Measurements from ENCODE around the gene HCRT.
"Not testable (repeated sequence)": the region's sequence is repeated elsewhere in the genome, so short reads cannot be mapped to it uniquely, and the experiment has no call there.

HCRT gene, protein sequence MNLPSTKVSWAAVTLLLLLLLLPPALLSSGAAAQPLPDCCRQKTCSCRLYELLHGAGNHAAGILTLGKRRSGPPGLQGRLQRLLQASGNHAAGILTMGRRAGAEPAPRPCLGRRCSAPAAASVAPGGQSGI

DNA sequence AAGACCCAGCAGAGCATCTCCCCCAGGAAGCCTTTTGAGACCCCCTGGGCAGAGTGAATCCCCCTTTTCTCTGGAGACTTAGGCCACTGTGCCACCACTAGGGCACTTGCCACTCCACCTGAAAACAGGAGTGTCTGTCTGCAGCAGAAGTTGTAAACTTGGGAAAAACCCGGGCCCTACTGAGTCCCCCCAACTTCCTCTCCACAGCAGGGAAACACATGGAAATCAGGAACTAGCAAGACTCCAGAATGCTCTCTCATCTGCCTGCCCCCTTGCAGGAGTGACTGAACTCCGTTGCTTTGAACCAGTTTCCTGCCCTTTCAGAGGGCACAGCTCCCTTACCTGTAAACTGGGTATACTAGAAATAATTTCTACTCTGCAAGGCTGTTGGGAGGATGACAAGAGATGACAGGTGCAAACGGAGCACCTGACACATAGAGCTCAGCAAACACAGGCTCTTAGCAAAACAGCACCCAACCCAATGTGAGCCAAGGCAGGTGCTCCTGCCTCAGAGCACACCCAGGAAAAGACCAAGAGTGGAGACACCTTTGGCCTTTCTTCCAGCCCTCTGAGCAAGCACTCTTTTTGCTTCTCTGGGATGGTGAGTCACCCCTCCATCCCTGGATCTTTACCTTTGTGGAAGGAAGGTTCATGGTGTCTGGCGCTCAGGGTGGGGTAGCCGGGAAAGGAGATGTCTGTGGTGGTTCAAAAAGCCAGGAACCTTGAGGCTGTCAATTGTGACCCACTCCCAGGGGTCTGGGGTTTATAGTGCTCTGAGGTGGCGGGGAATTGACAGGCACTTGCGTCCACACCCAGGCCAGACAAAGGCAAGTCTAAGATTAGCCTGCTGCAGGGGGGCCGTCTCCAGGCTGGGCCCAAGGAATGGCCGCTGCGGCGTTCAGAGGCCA lies at the start of gene HCRT:
Gene HCRT (minus strand): TSS at position 740 of the 908 bp plus-strand sequence. CDS start 87 bp downstream, at position 653.
- H3K27me3 ChIP-seq (replicated peaks; ENCODE audit: control insufficient read depth, insufficient read depth, low read length) = peaks cover 19% of the 10 kb centered on the region
- DNase-seq (ENCODE audit: low read depth) = no peak
- no peaks in the 10 kb centered on the region for H3K9me3 ChIP-seq (ENCODE audit: control insufficient read depth, low read length)
- H3K4me1 ChIP-seq (ENCODE audit: control insufficient read depth, insufficient read depth, low read length) = peaks cover 24% of the 10 kb centered on the region
- no peaks in the 10 kb centered on the region for H3K36me3 ChIP-seq (ENCODE audit: control insufficient read depth, insufficient read depth, low read length, severe bottlenecking)
- H3K4me3 ChIP-seq (ENCODE audit: low read length) = peak within 1 kb of the TSS; percentile 82
- peak within 1 kb of the TSS; percentile 90 for H3K9ac ChIP-seq (ENCODE audit: low read length)

DNA sequence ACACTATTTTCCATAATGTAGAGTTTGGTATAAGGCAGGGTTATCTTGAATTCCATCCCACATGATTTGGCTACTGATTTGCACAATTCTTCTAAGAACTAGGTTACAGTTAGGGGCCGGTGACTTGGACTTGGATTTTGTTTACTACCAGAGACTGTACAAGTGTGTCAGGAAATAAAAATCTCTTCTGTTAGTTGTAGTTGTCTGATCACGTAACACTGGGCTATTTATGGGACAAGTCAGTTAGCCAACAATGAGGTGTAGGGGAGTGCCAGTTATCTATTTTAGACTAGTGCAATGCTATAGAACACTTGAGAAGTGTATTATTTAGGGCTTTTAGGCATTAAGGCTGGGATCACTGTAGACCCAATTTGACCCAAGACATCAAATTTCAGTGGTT lies 48.7 kb upstream of the HCRT start:
- Histone ChIP-seq H3K27me3 (replicated peaks; ENCODE audit: control insufficient read depth, insufficient read depth, low read length) (no peaks in the 10 kb centered on the region), H3K9ac (ENCODE audit: low read length) (no peak overlapping the region), H3K4me3 (ENCODE audit: low read length) (no peak overlapping the region), H3K36me3 (ENCODE audit: control insufficient read depth, insufficient read depth, low read length, severe bottlenecking) (no peaks in the 10 kb centered on the region), H3K4me1 (ENCODE audit: control insufficient read depth, insufficient read depth, low read length) (peaks cover 11% of the 10 kb centered on the region), H3K9me3 (ENCODE audit: control insufficient read depth, low read length) (no peaks in the 10 kb centered on the region)
- DNase-seq (ENCODE audit: low read depth) = no peak

GRCh38 chr17:42233156-42233555 lies 47.9 kb upstream of the HCRT start:
- Histone ChIP-seq H3K9ac (ENCODE audit: low read length) (no peak overlapping the region), H3K9me3 (ENCODE audit: control insufficient read depth, low read length) (no peaks in the 10 kb centered on the region), H3K27me3 (replicated peaks; ENCODE audit: control insufficient read depth, insufficient read depth, low read length) (no peaks in the 10 kb centered on the region), H3K4me1 (ENCODE audit: control insufficient read depth, insufficient read depth, low read length) (peaks cover 16% of the 10 kb centered on the region), H3K4me3 (ENCODE audit: low read length) (no peak overlapping the region), H3K36me3 (ENCODE audit: control insufficient read depth, insufficient read depth, low read length, severe bottlenecking) (no peaks in the 10 kb centered on the region)
- peak; percentile 50 for DNase-seq (ENCODE audit: low read depth)

DNA sequence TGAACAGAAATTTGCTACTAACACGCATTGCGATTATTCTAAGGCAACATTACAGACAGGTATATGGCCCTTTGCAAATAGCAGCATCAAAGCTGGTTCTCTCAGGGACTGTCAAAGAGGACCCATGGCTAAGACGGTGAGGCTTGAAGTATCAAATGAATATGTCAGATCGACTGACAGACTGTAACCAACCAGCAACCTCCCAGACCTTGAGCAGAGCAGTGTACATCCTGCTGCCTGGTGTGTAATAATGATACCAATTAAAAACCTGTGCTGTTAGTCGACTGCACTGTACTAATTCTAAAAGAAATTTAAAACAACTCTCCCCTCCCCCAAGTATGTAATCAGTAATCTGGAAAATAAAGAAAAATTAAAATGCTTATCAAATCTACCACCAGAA lies 45.0 kb upstream of the HCRT start:
- Histone ChIP-seq H3K9me3 (ENCODE audit: control insufficient read depth, low read length) (no peaks in the 10 kb centered on the region), H3K4me3 (ENCODE audit: low read length) (no peak overlapping the region), H3K27me3 (replicated peaks; ENCODE audit: control insufficient read depth, insufficient read depth, low read length) (no peaks in the 10 kb centered on the region), H3K36me3 (ENCODE audit: control insufficient read depth, insufficient read depth, low read length, severe bottlenecking) (no peaks in the 10 kb centered on the region), H3K4me1 (ENCODE audit: control insufficient read depth, insufficient read depth, low read length) (peaks cover 21% of the 10 kb centered on the region), H3K9ac (ENCODE audit: low read length) (no peak overlapping the region)
- DNase-seq (ENCODE audit: low read depth) = no peak

- peaks cover 16% of the 10 kb centered on the region for H3K36me3 ChIP-seq (ENCODE audit: control insufficient read depth, insufficient read depth, low read length, severe bottlenecking)
- H3K9me3 ChIP-seq (ENCODE audit: control insufficient read depth, low read length) = no peaks in the 10 kb centered on the region
- H3K27me3 ChIP-seq (replicated peaks; ENCODE audit: control insufficient read depth, insufficient read depth, low read length) = no peaks in the 10 kb centered on the region
- no peak for DNase-seq (ENCODE audit: low read depth)
- H3K9ac ChIP-seq (ENCODE audit: low read length) = no peak overlapping the region
- peaks cover 10% of the 10 kb centered on the region for H3K4me1 ChIP-seq (ENCODE audit: control insufficient read depth, insufficient read depth, low read length)
- no peak overlapping the region for H3K4me3 ChIP-seq (ENCODE audit: low read length)
Observed at GRCh38 chr17:42227849-42228700, 42.8 kb upstream of the HCRT start.

- Histone ChIP-seq H3K9ac (ENCODE audit: low read length) (no peak overlapping the region), H3K4me3 (ENCODE audit: low read length) (no peak overlapping the region), H3K9me3 (ENCODE audit: control insufficient read depth, low read length) (no peaks in the 10 kb centered on the region), H3K36me3 (ENCODE audit: control insufficient read depth, insufficient read depth, low read length, severe bottlenecking) (peaks cover 33% of the 10 kb centered on the region), H3K27me3 (replicated peaks; ENCODE audit: control insufficient read depth, insufficient read depth, low read length) (no peaks in the 10 kb centered on the region), H3K4me1 (ENCODE audit: control insufficient read depth, insufficient read depth, low read length) (peaks cover 10% of the 10 kb centered on the region)
- DNase-seq (ENCODE audit: low read depth) = no peak
Observed at GRCh38 chr17:42225646-42226045, 40.4 kb upstream of the HCRT start.

GRCh38 chr17:42224651-42225050 lies 39.4 kb upstream of the HCRT start:
- Histone ChIP-seq H3K4me3 (ENCODE audit: low read length) (no peak overlapping the region), H3K4me1 (ENCODE audit: control insufficient read depth, insufficient read depth, low read length) (peaks cover 10% of the 10 kb centered on the region), H3K27me3 (replicated peaks; ENCODE audit: control insufficient read depth, insufficient read depth, low read length) (no peaks in the 10 kb centered on the region), H3K36me3 (ENCODE audit: control insufficient read depth, insufficient read depth, low read length, severe bottlenecking) (peaks cover 33% of the 10 kb centered on the region), H3K9me3 (ENCODE audit: control insufficient read depth, low read length) (no peaks in the 10 kb centered on the region), H3K9ac (ENCODE audit: low read length) (no peak overlapping the region)
- no peak for DNase-seq (ENCODE audit: low read depth)

DNA sequence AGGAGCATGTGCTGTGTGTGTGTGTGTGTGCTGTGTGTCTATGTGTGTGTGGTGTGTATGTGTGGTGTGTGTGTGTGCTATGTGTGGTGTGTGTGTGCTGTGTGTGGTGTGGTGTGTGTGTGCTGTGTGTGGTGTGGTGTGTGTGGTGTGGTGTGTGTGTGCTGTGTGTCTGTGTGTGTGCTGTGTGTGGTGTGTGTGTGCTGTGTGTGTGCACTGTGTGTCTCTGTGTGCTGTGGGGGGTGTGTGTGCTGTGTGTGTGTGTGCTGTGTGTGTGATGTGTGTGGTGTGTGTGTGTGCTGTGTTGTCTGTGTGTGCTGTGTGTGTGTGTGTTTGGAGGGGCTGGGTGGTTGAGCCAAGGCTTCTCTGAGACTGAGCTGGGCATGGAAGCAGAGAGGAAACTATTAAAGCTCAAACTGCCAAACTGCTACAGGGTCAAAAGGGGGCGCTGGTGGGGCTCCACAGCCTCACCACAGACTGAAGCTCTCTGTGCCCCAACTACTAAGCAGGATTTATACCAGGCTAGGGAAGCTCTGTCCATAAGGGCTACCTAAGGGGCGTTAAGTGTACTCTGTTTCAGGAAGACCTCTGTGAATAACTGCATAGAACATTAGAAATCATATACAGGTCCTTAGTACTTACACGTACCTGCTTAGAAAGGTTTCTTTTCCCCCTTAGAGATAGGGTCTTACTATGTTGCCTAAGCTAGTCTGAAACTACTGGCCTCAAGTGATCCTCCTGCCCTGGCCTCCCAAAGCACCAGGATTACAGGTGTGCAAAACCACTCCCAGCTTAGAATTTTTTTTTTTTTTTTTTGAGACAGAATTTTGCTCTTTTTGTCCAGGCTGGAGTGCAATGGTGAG lies 36.9 kb upstream of the HCRT start:
- DNase-seq (ENCODE audit: low read depth) = peak; percentile 62
- Histone ChIP-seq H3K4me3 (ENCODE audit: low read length) (no peak overlapping the region), H3K9ac (ENCODE audit: low read length) (no peak overlapping the region), H3K4me1 (ENCODE audit: control insufficient read depth, insufficient read depth, low read length) (no peaks in the 10 kb centered on the region), H3K9me3 (ENCODE audit: control insufficient read depth, low read length) (no peaks in the 10 kb centered on the region), H3K27me3 (replicated peaks; ENCODE audit: control insufficient read depth, insufficient read depth, low read length) (no peaks in the 10 kb centered on the region), H3K36me3 (ENCODE audit: control insufficient read depth, insufficient read depth, low read length, severe bottlenecking) (peaks cover 47% of the 10 kb centered on the region)

DNA sequence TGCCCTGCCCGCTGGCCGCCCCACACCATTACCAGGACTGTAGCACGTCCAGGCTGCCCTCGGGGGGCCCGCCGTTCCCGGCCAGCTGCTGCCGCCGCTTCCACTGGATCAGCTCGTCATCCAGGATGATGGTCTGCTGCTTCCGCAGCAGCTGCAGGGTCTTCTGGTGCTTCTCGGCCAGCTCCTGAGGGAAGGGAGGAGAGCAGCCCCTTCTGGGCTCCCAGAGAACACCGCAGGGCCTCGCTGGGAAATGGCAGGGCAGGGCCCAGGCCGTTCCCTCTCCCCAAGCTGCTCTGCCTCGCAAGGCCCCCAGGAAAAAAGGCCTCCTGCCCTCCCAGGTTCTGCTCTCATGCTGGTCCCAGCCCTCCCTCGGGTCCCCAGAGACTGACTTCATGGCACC lies 34.0 kb upstream of the HCRT start:
- H3K27me3 ChIP-seq (replicated peaks; ENCODE audit: control insufficient read depth, insufficient read depth, low read length); DNase-seq (ENCODE audit: low read depth); H3K4me3 ChIP-seq (ENCODE audit: low read length); H3K9me3 ChIP-seq (ENCODE audit: control insufficient read depth, low read length); H3K4me1 ChIP-seq (ENCODE audit: control insufficient read depth, insufficient read depth, low read length); H3K9ac ChIP-seq (ENCODE audit: low read length): not testable (repeated sequence)
- peaks cover 57% of the 10 kb centered on the region for H3K36me3 ChIP-seq (ENCODE audit: control insufficient read depth, insufficient read depth, low read length, severe bottlenecking)

- no peak overlapping the region for H3K9ac ChIP-seq (ENCODE audit: low read length)
- H3K27me3 ChIP-seq (replicated peaks; ENCODE audit: control insufficient read depth, insufficient read depth, low read length) = no peaks in the 10 kb centered on the region
- H3K4me1 ChIP-seq (ENCODE audit: control insufficient read depth, insufficient read depth, low read length) = peaks cover 36% of the 10 kb centered on the region
- H3K4me3 ChIP-seq (ENCODE audit: low read length) = no peak overlapping the region
- H3K9me3 ChIP-seq (ENCODE audit: control insufficient read depth, low read length) = no peaks in the 10 kb centered on the region
- H3K36me3 ChIP-seq (ENCODE audit: control insufficient read depth, insufficient read depth, low read length, severe bottlenecking) = peaks cover 53% of the 10 kb centered on the region
- DNase-seq (ENCODE audit: low read depth) = no peak
Observed at GRCh38 chr17:42214156-42214555, 28.9 kb upstream of the HCRT start.
